GM12878 (cell line): ENCODE results near the gene SCLY. TPM values are rescaled to one million over a fixed set of nuclear protein-coding genes. Genes with fewer than 3 reads are reported as not detected.

Experiments used
- ATAC-seq: fragments of 200-7000 bp; cut with Tn5 transposase; 3 replicates; pipeline ENCODE4 v1.9.1; 2020; ENCODE audit warnings: mild to moderate bottlenecking, moderate library complexity
- BruUV-seq: library from RNA; stranded (reverse); fragments of 400-500 nt; replicated peaks from 2 replicates; lab custom pipeline; 2021; lab: Mats Ljungman, UMichigan
- CTCF ChIA-PET: fragments of 300-600 bp; sonication (Branson Sonifier 250); formaldehyde crosslinking; extraction: SDS; loops from one replicate; lab custom pipeline; 2021; ENCODE audit warnings: inconsistent platforms; lab: Yijun Ruan, JAX
- POLR2A ChIA-PET: fragments of 350-600 bp; formaldehyde crosslinking; extraction: SDS; loops from one replicate; lab custom pipeline; 2021; ENCODE audit warnings: inconsistent platforms; lab: Charles Lee
- RAD21 ChIA-PET: fragments of 300-600 bp; sonication (Branson Sonifier 250); formaldehyde crosslinking; loops from one replicate; lab custom pipeline; 2023; ENCODE audit warnings: antibody characterized with exemption; ENCODE audit not compliant: unreplicated experiment; lab: Charles Lee
- SMC1A ChIA-PET: fragments of 300-600 bp; sonication (Branson Sonifier 250); formaldehyde crosslinking; loops from one replicate; lab custom pipeline; 2023; ENCODE audit not compliant: unreplicated experiment, uncharacterized antibody; lab: Charles Lee
- DNase-seq: peaks from one replicate; pipeline ENCODE4 v3.0.0-alpha.2; 2011; ENCODE audit warnings: low read depth, low spot score
- FAIRE-seq: peaks from 3 replicates; lab custom pipeline; 2011; peaks lifted over from hg19 to GRCh38; lab: Jason Lieb, UNC
- H2AFZ ChIP-seq: 2 replicates; pipeline ENCODE4 v1.6.0; 2011; ENCODE audit warnings: low read depth, low read length, control low read depth; ENCODE audit not compliant: control insufficient read depth
- H3K27ac ChIP-seq: 2 replicates; pipeline ENCODE4 v1.5.1; 2011; ENCODE audit warnings: control low read depth; ENCODE audit not compliant: control insufficient read depth, insufficient read depth
- H3K27me3 ChIP-seq, 2 experiments: replicated peaks in 1 of 2; 2 replicates each; pipeline versions ENCODE4 v1.6.0 to v1.6.1; 2011; ENCODE audit warnings: low read length in 1 of 2; ENCODE audit not compliant: control insufficient read depth in 2 of 2, insufficient read depth in 2 of 2
- H3K36me3 ChIP-seq, 2 experiments: 2 replicates each; pipeline ENCODE4 v1.5.1; 2011; ENCODE audit warnings: low read length in 1 of 2; ENCODE audit not compliant: control insufficient read depth in 2 of 2, insufficient read depth in 2 of 2
- H3K4me1 ChIP-seq: 2 replicates; pipeline ENCODE4 v1.6.1; 2011; ENCODE audit warnings: mild to moderate bottlenecking, low read length, moderate library complexity, mixed read lengths; ENCODE audit not compliant: control insufficient read depth, insufficient read depth
- H3K4me2 ChIP-seq: 2 replicates; pipeline ENCODE4 v1.6.0; 2011; ENCODE audit warnings: control low read depth; ENCODE audit not compliant: control insufficient read depth, insufficient read depth
- H3K4me3 ChIP-seq: fragments of 200-600 bp; sonication (generic); 2 replicates; pipeline ENCODE4 v1.5.1; 2016
- H3K79me2 ChIP-seq: 2 replicates; pipeline ENCODE4 v1.6.0; 2011; ENCODE audit warnings: low read length; ENCODE audit not compliant: control insufficient read depth, insufficient read depth
- H3K9ac ChIP-seq: 2 replicates; pipeline ENCODE4 v1.8.0; 2011; ENCODE audit warnings: low read length, control low read depth, mixed read lengths; ENCODE audit not compliant: control insufficient read depth, insufficient read depth
- H3K9me3 ChIP-seq: replicated peaks from 3 replicates; pipeline ENCODE4 v1.5.1; 2011; ENCODE audit warnings: mild to moderate bottlenecking, low read length; ENCODE audit not compliant: control insufficient read depth, insufficient read depth
- H4K20me1 ChIP-seq: 2 replicates; pipeline ENCODE4 v1.6.0; 2011; ENCODE audit not compliant: control insufficient read depth, insufficient read depth
- RB1 ChIP-seq: fragments of 450-650 bp; formaldehyde crosslinking; IDR thresholded peaks from 2 replicates; pipeline ENCODE4 v1.6.1; 2017; ENCODE audit warnings: mild to moderate bottlenecking, borderline replicate concordance
- RELA ChIP-seq: fragments of 450-650 bp; IDR thresholded peaks from 2 replicates; pipeline ENCODE4 v1.8.0; 2014; ENCODE audit warnings: borderline replicate concordance; ENCODE audit not compliant: partially characterized antibody
- SMARCA5 ChIP-seq: fragments of 450-650 bp; IDR thresholded peaks from 2 replicates; pipeline ENCODE4 v1.6.1; 2017; ENCODE audit warnings: mild to moderate bottlenecking
- STAT1 ChIP-seq: fragments of 450-650 bp; conservative IDR thresholded peaks from 2 replicates; pipeline ENCODE4 v1.6.1; 2014; ENCODE audit warnings: antibody characterized with exemption, mild to moderate bottlenecking
- TAF1 ChIP-seq: IDR thresholded peaks from 2 replicates; pipeline ENCODE4 v1.6.1; 2011; ENCODE audit warnings: mild to moderate bottlenecking, low read depth, low read length, borderline replicate concordance
- ZBTB33 ChIP-seq: fragments of 450-650 bp; IDR thresholded peaks from 2 replicates; pipeline ENCODE4 v1.6.1; 2017; ENCODE audit warnings: mild to moderate bottlenecking
- ZNF384 ChIP-seq: IDR thresholded peaks from 2 replicates; pipeline ENCODE4 v1.6.1; 2012; ENCODE audit warnings: low read depth, mild to moderate bottlenecking, low read length, improper control_type of control experiment, borderline replicate concordance
- WGBS: methylation state at CpG from one replicate; pipeline ENCODE4 v1.1.6; 2016; ENCODE audit warnings: low lambda C conversion rate; ENCODE audit not compliant: insufficient replicate concordance, insufficient coverage; ENCODE audit errors: missing lambda C conversion rate; 5-methylcytosine and 5-hydroxymethylcytosine counted together
- in situ Hi-C: fragments of 300-500 bp; cut with MboI; formaldehyde crosslinking; loops from 9 replicates; pipeline ENCODE4 v1.14.3; 2018; ENCODE audit warnings: mixed read lengths
- intact Hi-C: fragments of 100-400 bp; cut with micrococcal nuclease; formaldehyde crosslinking; loops from one replicate; pipeline ENCODE4 v1.14.2; 2022; ENCODE audit not compliant: unreplicated experiment
- polyA plus RNA-seq, 11 experiments: library from polyadenylated mRNA; depleted of rRNA in 4 of 11; unstranded in 6 of 11; stranded (reverse) in 5 of 11; fragments of >200 nt; fragmentation: Nextera tagmentation in 4 of 11; fragmentation: Illumina TruSeq in 1 of 11; extraction: Ambion mirVana in 4 of 11; extraction: Trizol in 1 of 11; gene quantifications; 1 replicate in 1 of 11; 2 replicates in 10 of 11; pipeline versions ENCODE4 v1.2.1 to v1.2.3, GENCODE V29; 2011 to 2016; ENCODE audit warnings: inconsistent platforms in 2 of 11, missing spikeins in 2 of 11, low read depth in 1 of 11
- total RNA-seq, 4 experiments: library from RNA; depleted of rRNA in 3 of 4; stranded (reverse); fragments of >200 nt in 3 of 4; fragmentation: Illumina TruSeq in 1 of 4; extraction: Trizol in 1 of 4; gene quantifications; 2 replicates each; pipeline versions ENCODE4 v1.2.1 to v1.2.3, GENCODE V29; 2013 to 2021
- TF ChIP-seq, protein P1 (sequence below): fragments of 450-650 bp; IDR thresholded peaks from 2 replicates; pipeline ENCODE4 v1.6.1; 2016; ENCODE audit warnings: mild to moderate bottlenecking
- TF ChIP-seq, protein P2 (sequence below): fragments of 450-650 bp; conservative IDR thresholded peaks from 2 replicates; pipeline ENCODE4 v1.6.1; 2017; ENCODE audit warnings: mild to moderate bottlenecking, moderate library complexity

Gene SCLY
- total and polyA plus RNA-seq, 10 of the 15 experiments (the other 5 are each of a cell fraction or from before 2014, with no cell fraction given), result 3.3 to 49.1 (median 32.3) TPM

DNA sequence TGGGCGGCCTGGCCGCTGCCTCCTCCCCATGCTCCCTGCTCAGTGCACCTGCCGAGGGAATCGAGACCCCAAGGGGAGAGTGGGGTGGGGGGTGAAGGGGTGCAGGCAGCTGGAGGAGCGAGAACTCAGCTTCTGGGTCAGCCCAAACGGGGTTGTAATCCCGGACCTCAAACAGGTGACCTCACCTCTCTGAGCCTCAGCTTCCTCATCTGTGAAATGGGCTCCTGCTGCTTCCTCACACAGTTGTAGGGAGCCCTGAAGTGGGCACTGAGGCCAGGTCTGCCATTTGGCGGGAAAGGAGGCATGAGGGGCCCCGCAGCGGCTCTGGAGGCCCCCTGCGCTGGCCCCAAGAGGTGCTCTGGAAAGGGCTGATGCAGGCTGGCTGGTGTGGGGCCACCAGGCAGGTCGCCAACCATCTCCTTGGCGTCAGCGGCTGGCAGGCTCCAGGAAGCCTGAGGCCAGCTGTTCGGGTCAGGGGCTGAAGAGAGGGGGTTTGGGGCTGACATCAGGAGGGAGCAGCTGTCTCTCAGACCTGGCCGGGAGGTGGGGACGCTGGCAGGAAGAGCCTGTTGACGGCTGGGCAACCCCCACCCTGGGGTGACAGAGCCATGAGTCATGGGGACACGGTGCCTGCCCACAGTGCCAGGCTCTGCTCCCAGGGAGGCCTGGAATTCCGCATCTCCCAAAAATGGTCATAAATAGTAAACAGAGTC, 82.6 kb downstream of the SCLY start:
- Histone ChIP-seq H3K27me3 (no peaks in the 10 kb centered on the region), H3K4me2 (no peak overlapping the region), H3K27ac (no peak overlapping the region), H2AFZ (no peak overlapping the region), H3K4me1 (peaks cover 4% of the 10 kb centered on the region; the same call in 1 of the 2 replicates), H3K79me2 (no peaks in the 10 kb centered on the region), H4K20me1 (no peaks in the 10 kb centered on the region), H3K9ac (no peak overlapping the region), H3K9me3 (no peaks in the 10 kb centered on the region), H3K36me3 (no peaks in the 10 kb centered on the region), H3K4me3 (no peak overlapping the region)
- SMC1A ChIA-PET, result no interaction called here
- 24% methylated on average over 20 of the region's 20 CpGs for whole genome bisulfite sequencing
- FAIRE-seq (no peak), ATAC-seq (no peak), DNase-seq (no peak)
- no TSS peak for BruUV-seq
- POLR2A ChIA-PET, result no interaction called here
- intact Hi-C loops (no loop called here), in situ Hi-C loops (no loop called here)
- CTCF ChIA-PET, result no interaction called here
- RAD21 ChIA-PET, result interaction anchor here (0.7 to 1.0 kb wide), 2 partner anchors 221 to 318 kb away, joined by 3 read pairs; no protein-coding TSS in a partner anchor
- TF ChIP-seq STAT1 (no peak), RB1 (no peak), ZNF384 (no peak), SMARCA5 (no peak)

DNA sequence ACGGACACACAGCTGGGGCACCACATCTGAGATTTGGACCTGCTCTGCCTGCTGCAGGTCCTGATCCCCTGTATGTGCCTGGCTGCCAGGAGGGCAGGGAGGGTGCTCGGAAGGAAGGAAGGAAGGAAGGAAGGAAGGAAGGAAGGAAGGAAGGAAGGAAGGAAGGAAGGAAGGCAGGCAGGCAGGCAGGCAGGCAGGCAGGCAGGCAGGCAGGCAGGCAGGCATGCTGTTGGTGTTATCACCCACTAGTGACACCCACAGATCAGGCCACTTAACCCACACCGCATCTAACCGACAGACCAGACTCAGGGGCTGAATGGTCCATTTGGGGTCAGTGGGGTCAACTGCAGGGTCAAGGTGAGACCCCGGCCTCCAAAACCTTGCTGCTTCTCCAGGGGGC, 83.5 kb downstream of the SCLY start:
- CTCF ChIA-PET, result no interaction called here
- ATAC-seq, result no peak
- no peak overlapping the region for H3K27ac ChIP-seq
- H3K4me2 ChIP-seq, result no peak overlapping the region
- no peaks in the 10 kb centered on the region for H3K36me3 ChIP-seq
- SMC1A ChIA-PET, result no interaction called here
- H3K79me2 ChIP-seq, result no peaks in the 10 kb centered on the region
- POLR2A ChIA-PET, result no interaction called here
- intact Hi-C loops (no loop called here), in situ Hi-C loops (no loop called here)
- H3K9ac ChIP-seq, result no peak overlapping the region
- FAIRE-seq, result no peak
- WGBS, result 61% methylated on average over 4 of the region's 5 CpGs
- no peaks in the 10 kb centered on the region for H4K20me1 ChIP-seq
- no peak overlapping the region for H2AFZ ChIP-seq
- no peaks in the 10 kb centered on the region for H3K9me3 ChIP-seq
- peaks cover under 1% of the 10 kb centered on the region; the same call in 1 of the 2 replicates for H3K4me1 ChIP-seq
- RAD21 ChIA-PET, result interaction anchor here (0.7 kb wide), 1 partner anchor 317 kb away, joined by 3 read pairs; no protein-coding TSS in a partner anchor
- no peaks in the 10 kb centered on the region for H3K27me3 ChIP-seq
- DNase-seq, result no peak
- BruUV-seq, result no TSS peak
- no peak overlapping the region for H3K4me3 ChIP-seq
- TF ChIP-seq TAF1 (no peak), ZBTB33 (no peak), RELA (no peak)
- TF ChIP-seq, protein P1, sequence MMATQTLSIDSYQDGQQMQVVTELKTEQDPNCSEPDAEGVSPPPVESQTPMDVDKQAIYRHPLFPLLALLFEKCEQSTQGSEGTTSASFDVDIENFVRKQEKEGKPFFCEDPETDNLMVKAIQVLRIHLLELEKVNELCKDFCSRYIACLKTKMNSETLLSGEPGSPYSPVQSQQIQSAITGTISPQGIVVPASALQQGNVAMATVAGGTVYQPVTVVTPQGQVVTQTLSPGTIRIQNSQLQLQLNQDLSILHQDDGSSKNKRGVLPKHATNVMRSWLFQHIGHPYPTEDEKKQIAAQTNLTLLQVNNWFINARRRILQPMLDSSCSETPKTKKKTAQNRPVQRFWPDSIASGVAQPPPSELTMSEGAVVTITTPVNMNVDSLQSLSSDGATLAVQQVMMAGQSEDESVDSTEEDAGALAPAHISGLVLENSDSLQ, result no peak
- TF ChIP-seq, protein P2, sequence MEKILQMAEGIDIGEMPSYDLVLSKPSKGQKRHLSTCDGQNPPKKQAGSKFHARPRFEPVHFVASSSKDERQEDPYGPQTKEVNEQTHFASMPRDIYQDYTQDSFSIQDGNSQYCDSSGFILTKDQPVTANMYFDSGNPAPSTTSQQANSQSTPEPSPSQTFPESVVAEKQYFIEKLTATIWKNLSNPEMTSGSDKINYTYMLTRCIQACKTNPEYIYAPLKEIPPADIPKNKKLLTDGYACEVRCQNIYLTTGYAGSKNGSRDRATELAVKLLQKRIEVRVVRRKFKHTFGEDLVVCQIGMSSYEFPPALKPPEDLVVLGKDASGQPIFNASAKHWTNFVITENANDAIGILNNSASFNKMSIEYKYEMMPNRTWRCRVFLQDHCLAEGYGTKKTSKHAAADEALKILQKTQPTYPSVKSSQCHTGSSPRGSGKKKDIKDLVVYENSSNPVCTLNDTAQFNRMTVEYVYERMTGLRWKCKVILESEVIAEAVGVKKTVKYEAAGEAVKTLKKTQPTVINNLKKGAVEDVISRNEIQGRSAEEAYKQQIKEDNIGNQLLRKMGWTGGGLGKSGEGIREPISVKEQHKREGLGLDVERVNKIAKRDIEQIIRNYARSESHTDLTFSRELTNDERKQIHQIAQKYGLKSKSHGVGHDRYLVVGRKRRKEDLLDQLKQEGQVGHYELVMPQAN, result no peak
